H4 (cell line): ENCODE data around the gene HOXD9. TPM values are rescaled to one million over a fixed set of nuclear protein-coding genes. Genes with fewer than 3 reads are reported as not detected.

Experiments
- DNase-seq: peaks from one replicate; pipeline ENCODE4 v3.0.0-alpha.2; 2015; ENCODE audit warnings: low spot score
- total RNA-seq: library from RNA; depleted of rRNA; stranded (reverse); fragments of >200 nt; shearing (Covaris generic); gene quantifications from 2 replicates; pipeline ENCODE4 v1.2.3, GENCODE V29; 2014

The HOXD9 gene
- total RNA-seq, 1 experiment from 2014 or later: 2.1 TPM

GRCh38 chr2:176137906-176138305, 15.4 kb downstream of the HOXD9 start:
- DNase-seq: no peak

GRCh38 chr2:176138526-176138922, 16.0 kb downstream of the HOXD9 start:
- DNase-seq: no peak

- no peak for DNase-seq
Observed at GRCh38 chr2:176138923-176139660, 16.6 kb downstream of the HOXD9 start.

GRCh38 chr2:176139661-176140512, 17.4 kb downstream of the HOXD9 start:
- no peak for DNase-seq

- peak; percentile 67 for DNase-seq
Observed at GRCh38 chr2:176140513-176141317, 18.2 kb downstream of the HOXD9 start.

- no peak for DNase-seq
Observed at GRCh38 chr2:176142281-176142680, 19.8 kb downstream of the HOXD9 start.

- DNase-seq: no peak
Observed at GRCh38 chr2:176145085-176145969, 22.8 kb downstream of the HOXD9 start.

- DNase-seq: no peak
Observed at GRCh38 chr2:176146101-176146500, 23.6 kb downstream of the HOXD9 start.

- DNase-seq: no peak
Observed at GRCh38 chr2:176146645-176147044, 24.1 kb downstream of the HOXD9 start.

- no peak for DNase-seq
Observed at GRCh38 chr2:176147210-176147799, 24.8 kb downstream of the HOXD9 start.

GRCh38 chr2:176147800-176148496, 25.4 kb downstream of the HOXD9 start:
- no peak for DNase-seq

GRCh38 chr2:176148751-176149421, 26.4 kb downstream of the HOXD9 start:
- DNase-seq: no peak

- DNase-seq: no peak
Observed at GRCh38 chr2:176149481-176149938, 27.0 kb downstream of the HOXD9 start.

GRCh38 chr2:176149939-176150583, 27.5 kb downstream of the HOXD9 start:
- DNase-seq: no peak

- no peak for DNase-seq
Observed at GRCh38 chr2:176150584-176151441, 28.3 kb downstream of the HOXD9 start.

GRCh38 chr2:176151442-176152287, 29.1 kb downstream of the HOXD9 start, which contains the start of gene HOXD4:
Gene HOXD4, plus strand, starts transcription at chr2:176151550. Its CDS starts 84 bp downstream, at chr2:176151634.
- DNase-seq: no peak
